Suppressor macrophage treated with lipopolysaccharide for 4 hours (primary cell): ENCODE results near the gene ARSD.
"Not testable (repeated sequence)": the region's sequence is repeated elsewhere in the genome, so short reads cannot be mapped to it uniquely, and the experiment has no call there.

Source experiments
- DNase-seq: peaks from one replicate; pipeline ENCODE4 v3.0.0-alpha.2; 2020

ARSD gene

GRCh38 chrX:2928583-2929434, at the start of gene ARSD:
Gene ARSD (minus strand): TSS chrX:2929339. CDS start chrX:2929275, 64 bp downstream.
- DNase-seq, result peak; percentile 82

- DNase-seq, result not testable (repeated sequence)
Measured at GRCh38 chrX:2978639-2979038, 49.5 kb upstream of the ARSD start.

GRCh38 chrX:2974961-2975360, 45.8 kb upstream of the ARSD start:
- DNase-seq, result no peak

GRCh38 chrX:2972391-2972790, 43.3 kb upstream of the ARSD start:
- no peak for DNase-seq

DNA sequence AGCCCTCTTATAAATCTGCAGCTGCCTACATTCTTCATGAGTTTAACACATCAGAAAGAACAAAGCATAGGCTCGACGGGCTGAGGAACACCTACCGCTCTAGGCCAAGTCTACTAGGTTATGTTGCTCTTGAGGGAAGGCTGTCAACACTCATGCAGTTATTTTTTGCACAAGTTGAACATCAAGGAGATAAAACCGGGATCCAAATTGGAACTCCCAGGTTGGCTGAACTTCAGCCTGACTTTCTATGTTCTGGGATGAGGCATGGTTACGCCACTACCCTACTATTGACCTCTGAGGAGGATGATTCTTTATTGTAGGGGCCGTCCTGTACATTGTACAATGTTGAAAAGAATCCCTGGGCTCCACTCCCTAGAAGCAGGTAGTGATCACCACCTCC, 39.9 kb upstream of the ARSD start:
- DNase-seq, result no peak

GRCh38 chrX:2967998-2968909, 39.1 kb upstream of the ARSD start:
- peak; percentile 0 for DNase-seq

DNA sequence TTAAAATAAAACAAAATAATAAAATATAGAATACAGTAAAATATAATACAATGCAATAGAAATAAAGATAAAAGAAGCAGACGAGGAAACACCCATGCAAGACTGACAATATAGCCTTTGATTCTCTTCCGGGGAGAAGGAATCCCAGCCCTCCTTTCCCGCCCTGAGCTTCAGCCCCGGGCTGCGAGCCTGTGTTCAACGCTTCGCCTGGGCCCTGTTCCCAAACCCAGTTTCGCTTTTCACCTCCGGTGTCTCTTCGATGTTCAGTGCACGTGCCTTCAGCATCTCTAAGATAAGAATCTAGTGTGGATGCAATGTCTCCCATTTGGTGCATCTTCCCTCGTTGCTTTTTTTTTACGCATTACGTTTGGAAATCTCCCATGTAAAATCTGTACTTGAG, 38.4 kb upstream of the ARSD start:
- no peak for DNase-seq

GRCh38 chrX:2967012-2967411, 37.9 kb upstream of the ARSD start:
- no peak for DNase-seq

DNA sequence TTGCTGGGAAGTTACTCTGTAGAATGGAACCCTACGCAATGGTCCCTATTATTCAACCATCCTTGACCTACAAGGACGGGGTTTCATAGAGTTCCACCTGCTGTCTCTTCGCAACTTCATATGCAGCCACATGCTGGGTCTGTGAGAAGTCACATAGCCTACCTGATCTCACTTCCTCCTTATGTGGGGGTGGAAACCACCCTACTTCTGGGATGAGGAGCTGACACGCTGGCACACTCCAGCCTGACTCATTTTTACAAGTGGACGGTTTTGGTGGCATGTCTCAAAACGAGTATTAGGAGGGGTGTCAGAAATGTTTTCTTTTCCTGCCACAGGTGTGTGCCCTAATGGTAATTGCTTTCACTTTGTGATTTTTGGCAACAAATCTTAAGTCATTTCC, 36.8 kb upstream of the ARSD start:
- peak; percentile 0 for DNase-seq

GRCh38 chrX:2963992-2964794, 35.1 kb upstream of the ARSD start:
- DNase-seq, result not testable (repeated sequence)

DNA sequence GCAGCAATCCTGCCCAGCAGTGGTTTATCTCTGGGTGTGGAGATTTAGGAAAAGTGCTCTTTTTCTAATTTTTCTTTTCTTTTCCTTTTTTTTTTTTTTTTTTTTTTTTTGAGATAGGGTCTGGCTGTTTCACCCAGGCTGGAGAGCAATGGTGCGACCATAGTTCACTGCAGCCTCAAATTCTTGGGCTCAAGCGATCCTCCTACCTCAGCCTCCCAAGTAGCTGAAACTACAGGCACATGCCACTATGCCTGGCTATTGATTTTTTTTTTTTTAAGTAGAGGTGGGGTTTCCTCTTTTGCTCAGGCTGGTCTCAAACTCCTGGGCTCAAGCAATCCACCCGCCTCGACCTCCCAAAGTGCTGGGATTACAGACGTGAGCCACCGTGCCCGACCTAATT, 34.3 kb upstream of the ARSD start:
- not testable (repeated sequence) for DNase-seq

GRCh38 chrX:2962381-2962780, 33.2 kb upstream of the ARSD start:
- DNase-seq, result no peak

DNA sequence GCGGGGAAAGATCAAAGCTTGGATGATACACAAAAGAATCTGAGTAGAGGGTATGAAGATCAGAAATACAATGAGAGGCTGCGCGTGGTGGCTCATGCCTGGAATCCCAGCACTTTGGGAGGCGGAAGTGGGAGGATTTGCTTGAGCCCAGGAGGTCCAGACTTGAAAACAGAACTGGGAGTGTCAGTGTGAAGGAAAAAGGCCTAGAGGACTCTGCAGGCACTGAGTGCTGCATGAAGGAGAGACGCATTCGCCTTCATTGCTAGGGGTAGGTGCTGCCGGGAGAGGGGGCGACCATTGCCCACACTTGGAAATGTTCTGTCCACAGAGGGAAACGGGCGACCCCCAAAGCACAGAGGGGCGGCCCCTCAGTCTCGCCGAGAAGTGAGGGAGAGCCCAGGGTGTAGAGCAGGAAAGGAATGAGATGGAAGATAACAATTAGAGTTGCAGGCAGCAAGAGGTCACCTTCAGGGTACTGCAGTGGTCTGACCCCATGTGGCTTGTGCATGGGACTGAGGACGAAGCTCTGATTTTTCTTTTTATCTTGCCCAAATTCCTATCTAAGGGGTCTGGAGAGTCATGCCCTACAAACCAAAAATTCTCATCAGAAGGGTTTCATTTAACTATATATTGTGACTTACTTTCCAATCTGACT, 31.8 kb upstream of the ARSD start:
- DNase-seq, result no peak

- no peak for DNase-seq
Measured at GRCh38 chrX:2958199-2958598, 29.1 kb upstream of the ARSD start.

DNA sequence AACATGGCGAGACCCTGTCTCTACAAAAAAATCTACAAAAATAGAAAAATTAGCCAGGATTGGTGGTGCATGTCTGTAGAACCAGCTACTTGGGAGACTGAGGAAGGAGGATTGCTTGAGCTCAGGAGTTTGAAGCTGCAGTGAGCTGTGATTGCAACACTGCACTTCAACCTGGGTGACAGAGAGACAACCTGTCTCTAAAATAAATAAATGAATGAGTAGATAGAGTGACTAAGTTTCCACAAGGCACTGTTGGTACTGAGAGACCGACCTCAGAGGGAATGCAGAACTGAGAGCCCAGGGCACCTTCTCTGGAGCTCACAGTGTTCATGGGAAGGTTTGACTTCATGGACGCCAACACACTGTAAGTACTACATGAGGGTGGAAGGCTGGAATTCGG, 26.7 kb upstream of the ARSD start:
- DNase-seq, result no peak

DNA sequence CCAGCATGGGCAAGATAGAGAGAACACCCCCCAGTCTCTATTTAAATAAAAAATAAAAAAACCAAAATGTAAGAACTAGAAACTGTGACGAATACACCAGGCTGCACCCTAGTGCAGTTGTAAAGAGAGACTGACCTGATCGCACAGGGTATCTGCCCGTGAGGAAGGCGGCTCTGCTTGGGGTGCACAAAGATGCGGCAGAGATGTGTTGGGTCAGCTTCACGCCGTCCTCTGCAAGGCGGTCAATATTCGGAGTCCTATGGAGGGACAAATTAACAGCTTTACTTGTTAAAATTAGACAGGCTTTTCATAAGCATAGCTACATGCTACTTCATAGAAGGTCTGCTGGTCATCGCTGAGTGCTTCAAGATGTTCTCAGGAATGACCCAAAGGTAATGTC, 26.1 kb upstream of the ARSD start:
- no peak for DNase-seq

DNA sequence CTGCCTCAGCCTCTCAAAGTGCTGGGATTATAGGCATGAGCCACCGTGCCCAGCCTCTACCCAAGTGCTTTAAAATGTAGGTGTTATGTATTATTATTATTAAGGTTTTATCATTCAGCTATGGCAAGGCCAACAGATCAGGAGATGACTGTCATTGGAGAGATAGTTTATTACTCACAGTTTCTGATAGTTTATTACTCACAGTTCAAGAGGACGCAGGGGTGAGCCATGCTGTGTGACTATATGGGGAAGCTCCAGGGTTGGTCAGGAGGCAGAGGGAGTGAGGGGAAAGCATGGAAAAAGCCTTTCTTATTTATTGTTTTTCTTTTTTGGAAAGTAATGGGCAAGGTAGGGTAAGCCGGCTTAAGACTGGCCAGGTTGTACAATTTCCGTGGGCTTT, 25.4 kb upstream of the ARSD start:
- DNase-seq, result no peak

- DNase-seq, result not testable (repeated sequence)
Measured at GRCh38 chrX:2937942-2938341, 8.8 kb upstream of the ARSD start.

GRCh38 chrX:2934715-2935710, 5.9 kb upstream of the ARSD start:
- DNase-seq, result peak; percentile 52

GRCh38 chrX:2933125-2933900, 4.2 kb upstream of the ARSD start:
- no peak for DNase-seq
